ENCODE measurements around the gene LRRN1.

The LRRN1 gene

DNA sequence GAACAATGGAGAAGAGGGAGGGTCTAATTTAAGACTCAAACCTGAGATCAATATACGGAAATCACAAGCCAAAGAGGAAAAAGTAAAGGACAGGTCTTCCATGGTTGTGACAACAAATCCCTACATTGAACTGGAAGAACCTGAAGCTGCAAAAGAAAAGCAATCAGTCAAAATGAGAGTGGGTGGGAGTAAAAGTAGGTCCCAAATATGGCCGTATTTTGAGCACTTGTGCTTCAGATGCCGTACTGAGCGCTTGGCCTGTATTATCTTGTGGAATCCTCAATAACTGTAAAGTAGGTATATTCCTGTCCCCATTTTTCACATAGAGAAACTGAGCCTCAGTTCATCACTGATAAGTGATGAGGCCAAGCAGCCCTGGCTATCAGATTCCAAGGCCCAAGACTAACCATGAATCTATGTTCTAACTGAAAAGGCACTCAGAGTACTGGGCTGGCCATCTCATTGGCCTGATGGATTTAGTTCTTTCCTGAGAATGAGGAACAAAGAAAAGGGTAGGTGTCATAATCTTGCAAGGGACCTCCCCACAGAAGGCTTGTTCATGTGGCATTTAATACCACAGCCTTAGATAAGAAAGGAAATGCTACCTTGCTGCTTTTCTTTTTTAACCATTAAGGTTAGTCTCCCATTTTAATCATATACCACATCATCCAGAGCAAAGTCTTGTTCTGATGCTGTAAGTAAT lies 52.5 kb downstream of the LRRN1 start:
- H3F3A ChIP-seq (ENCODE audit: insufficient read depth, low read length), result no peaks in the 10 kb centered on the region
- no peak overlapping the region for H3K4me3 ChIP-seq (ENCODE audit: low read length)
- no peaks in the 10 kb centered on the region for H3K4me1 ChIP-seq (ENCODE audit: low read length)
- TF ChIP-seq EZH2 (optimal IDR thresholded peaks at IDR 0.05; ENCODE audit: low read depth, low read length) (no peak), EZH2phosphoT487 (IDR thresholded peaks at IDR 0.05; ENCODE audit: low read length) (no peak), CTCF (IDR thresholded peaks at IDR 0.05; ENCODE audit: low read length) (no peak)
- H3K9me2 ChIP-seq (replicated peaks; ENCODE audit: insufficient read depth, low read length), result no peaks in the 10 kb centered on the region
- no peak overlapping the region for H3K27ac ChIP-seq (ENCODE audit: low read length)
- H3K36me3 ChIP-seq (replicated peaks; ENCODE audit: insufficient read depth, low read length), result no peaks in the 10 kb centered on the region
- H3K9me3 ChIP-seq (replicated peaks; ENCODE audit: insufficient read depth, low read length), result no peaks in the 10 kb centered on the region
- no peaks in the 10 kb centered on the region for H3K79me2 ChIP-seq (ENCODE audit: low read length)
- DNase-seq, result no peak
- no peak overlapping the region for H3K4me2 ChIP-seq (ENCODE audit: low read depth, low read length)
- H4K20me1 ChIP-seq (ENCODE audit: insufficient read depth, low read length), result no peaks in the 10 kb centered on the region
- no peaks in the 10 kb centered on the region for H3K27me3 ChIP-seq (replicated peaks; ENCODE audit: insufficient read depth, low read length)
- no peak overlapping the region for H2AFZ ChIP-seq (ENCODE audit: low read length)
- no peak overlapping the region for H3K9ac ChIP-seq (ENCODE audit: low read length)

DNA sequence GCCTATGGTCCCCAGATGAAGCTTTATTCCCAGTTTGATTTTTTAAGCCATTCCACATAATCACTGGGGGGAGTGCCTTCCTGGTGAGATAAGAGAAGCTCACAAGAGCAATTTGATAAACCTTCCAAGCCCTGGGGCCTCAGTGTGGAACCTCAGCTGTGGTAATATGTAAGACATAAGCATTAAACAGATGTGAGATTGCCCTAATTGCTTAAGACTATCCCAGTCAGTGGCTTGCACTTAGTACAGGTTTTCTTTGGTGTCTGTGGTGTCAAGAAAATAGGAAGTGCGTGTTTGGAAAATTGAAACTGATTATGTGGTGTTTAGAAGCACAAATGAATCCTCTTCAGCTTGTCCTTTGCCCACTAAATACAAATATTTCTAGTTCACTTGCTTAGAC lies 54.3 kb downstream of the LRRN1 start:
- no peak overlapping the region for H3K9ac ChIP-seq (ENCODE audit: low read length)

DNA sequence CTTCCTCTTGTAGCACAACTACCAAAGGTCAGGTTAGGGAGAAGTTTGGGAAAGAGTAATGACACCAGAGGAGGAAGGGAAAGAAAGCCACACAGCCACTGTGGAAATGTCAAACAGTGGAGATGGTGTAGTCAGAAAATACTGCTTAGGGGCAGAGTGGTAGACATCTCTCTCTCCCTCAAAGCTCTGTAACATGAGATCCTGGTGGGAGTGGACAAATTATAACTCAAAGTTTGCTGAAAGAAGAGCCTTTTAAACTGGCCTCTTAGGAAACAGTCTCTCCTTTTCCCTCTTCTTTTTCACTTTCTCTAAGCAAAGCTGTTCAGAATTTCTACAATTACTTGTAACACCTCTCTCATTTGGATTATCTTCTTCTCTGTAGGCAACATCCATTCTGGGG lies 55.8 kb downstream of the LRRN1 start:
- Histone ChIP-seq H3K9ac (ENCODE audit: low read length) (no peak overlapping the region), H3K79me2 (ENCODE audit: low read length) (no peaks in the 10 kb centered on the region), H3K27ac (ENCODE audit: low read length) (no peak overlapping the region), H3K4me3 (ENCODE audit: low read length) (no peak overlapping the region), H4K20me1 (ENCODE audit: insufficient read depth, low read length) (no peaks in the 10 kb centered on the region), H3K4me2 (ENCODE audit: low read depth, low read length) (no peak overlapping the region), H3K4me1 (ENCODE audit: low read length) (no peaks in the 10 kb centered on the region), H3K9me2 (replicated peaks; ENCODE audit: insufficient read depth, low read length) (no peaks in the 10 kb centered on the region), H3F3A (ENCODE audit: insufficient read depth, low read length) (no peaks in the 10 kb centered on the region), H2AFZ (ENCODE audit: low read length) (no peak overlapping the region), H3K9me3 (replicated peaks; ENCODE audit: insufficient read depth, low read length) (no peaks in the 10 kb centered on the region), H3K36me3 (replicated peaks; ENCODE audit: insufficient read depth, low read length) (no peaks in the 10 kb centered on the region), H3K27me3 (replicated peaks; ENCODE audit: insufficient read depth, low read length) (no peaks in the 10 kb centered on the region)
- no peak for TF ChIP-seq EZH2phosphoT487 (IDR thresholded peaks at IDR 0.05; ENCODE audit: low read length)
- DNase-seq, result no peak

More for the DNA sequence above, 54.3 kb downstream of the LRRN1 start:
- no peak overlapping the region for H2AFZ ChIP-seq (ENCODE audit: low read length)
- TF ChIP-seq CTCF (IDR thresholded peaks at IDR 0.05; ENCODE audit: low read length) (no peak), EZH2 (optimal IDR thresholded peaks at IDR 0.05; ENCODE audit: low read depth, low read length) (no peak), EZH2phosphoT487 (IDR thresholded peaks at IDR 0.05; ENCODE audit: low read length) (no peak)
- no peaks in the 10 kb centered on the region for H3K79me2 ChIP-seq (ENCODE audit: low read length)
- DNase-seq, result no peak
- no peaks in the 10 kb centered on the region for H3K27me3 ChIP-seq (replicated peaks; ENCODE audit: insufficient read depth, low read length)
- H3K4me1 ChIP-seq (ENCODE audit: low read length), result no peaks in the 10 kb centered on the region
- no peaks in the 10 kb centered on the region for H4K20me1 ChIP-seq (ENCODE audit: insufficient read depth, low read length)
- H3K4me3 ChIP-seq (ENCODE audit: low read length), result no peak overlapping the region
- H3K36me3 ChIP-seq (replicated peaks; ENCODE audit: insufficient read depth, low read length), result no peaks in the 10 kb centered on the region
- H3K4me2 ChIP-seq (ENCODE audit: low read depth, low read length), result no peak overlapping the region
- H3K9me2 ChIP-seq (replicated peaks; ENCODE audit: insufficient read depth, low read length), result no peaks in the 10 kb centered on the region
- no peaks in the 10 kb centered on the region for H3F3A ChIP-seq (ENCODE audit: insufficient read depth, low read length)
- no peak overlapping the region for H3K27ac ChIP-seq (ENCODE audit: low read length)
- H3K9me3 ChIP-seq (replicated peaks; ENCODE audit: insufficient read depth, low read length), result no peaks in the 10 kb centered on the region

DNA sequence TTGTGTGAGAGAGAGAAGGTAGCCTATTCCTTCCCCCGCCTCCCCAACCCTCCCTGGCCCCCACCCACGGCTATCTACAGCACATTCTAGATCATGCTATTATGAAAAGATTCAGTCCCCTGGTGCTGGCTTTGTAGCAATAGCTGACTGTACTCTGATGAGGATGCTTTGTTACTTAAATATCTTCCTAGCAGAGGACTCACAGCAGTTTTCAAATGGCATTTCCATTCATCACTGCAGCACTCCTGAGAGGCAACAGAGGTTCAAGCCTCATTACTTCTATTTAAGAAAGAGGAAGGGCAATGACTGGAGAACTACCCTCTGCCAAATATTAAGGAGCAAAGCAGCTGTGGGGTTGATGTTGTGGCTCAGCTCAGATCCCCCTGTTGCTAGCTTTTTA lies 61.0 kb downstream of the LRRN1 start:
- no peak overlapping the region for H3K9ac ChIP-seq (ENCODE audit: low read length)
- no peak overlapping the region for H3K27ac ChIP-seq (ENCODE audit: low read length)
- H3K9me2 ChIP-seq (replicated peaks; ENCODE audit: insufficient read depth, low read length), result no peaks in the 10 kb centered on the region
- no peaks in the 10 kb centered on the region for H3K36me3 ChIP-seq (replicated peaks; ENCODE audit: insufficient read depth, low read length)
- no peaks in the 10 kb centered on the region for H4K20me1 ChIP-seq (ENCODE audit: insufficient read depth, low read length)
- no peaks in the 10 kb centered on the region for H3F3A ChIP-seq (ENCODE audit: insufficient read depth, low read length)
- no peak overlapping the region for H2AFZ ChIP-seq (ENCODE audit: low read length)
- no peak for DNase-seq
- H3K27me3 ChIP-seq (replicated peaks; ENCODE audit: insufficient read depth, low read length), result no peaks in the 10 kb centered on the region
- H3K4me1 ChIP-seq (ENCODE audit: low read length), result no peaks in the 10 kb centered on the region
- H3K79me2 ChIP-seq (ENCODE audit: low read length), result no peaks in the 10 kb centered on the region
- H3K4me2 ChIP-seq (ENCODE audit: low read depth, low read length), result no peak overlapping the region
- TF ChIP-seq EZH2phosphoT487 (IDR thresholded peaks at IDR 0.05; ENCODE audit: low read length) (no peak), EZH2 (optimal IDR thresholded peaks at IDR 0.05; ENCODE audit: low read depth, low read length) (no peak), CTCF (IDR thresholded peaks at IDR 0.05; ENCODE audit: low read length) (no peak)
- no peaks in the 10 kb centered on the region for H3K9me3 ChIP-seq (replicated peaks; ENCODE audit: insufficient read depth, low read length)
- no peak overlapping the region for H3K4me3 ChIP-seq (ENCODE audit: low read length)

All from MM.1S (cell line).